Pulmonary artery endothelial cell (primary cell): Measurements from ENCODE around the gene XRCC3. TPM values are rescaled to one million over a fixed set of nuclear protein-coding genes. Genes with fewer than 3 reads are reported as not detected.

Experiments
- DNase-seq: peaks from one replicate; pipeline ENCODE4 v3.0.0-alpha.2; 2011; ENCODE audit warnings: low read depth, low spot score
- total RNA-seq: library from RNA; depleted of rRNA; stranded (reverse); fragments of >200 nt; gene quantifications from 2 replicates; pipeline ENCODE4 v1.2.3, GENCODE V29; 2014

XRCC3 gene
- total RNA-seq, 1 donor from 2014 or later: 17.4 TPM

- DNase-seq: no peak
Observed at GRCh38 chr14:103738701-103739451, 23.6 kb upstream of the XRCC3 start.

GRCh38 chr14:103738166-103738565 lies 22.9 kb upstream of the XRCC3 start:
- no peak for DNase-seq

DNA sequence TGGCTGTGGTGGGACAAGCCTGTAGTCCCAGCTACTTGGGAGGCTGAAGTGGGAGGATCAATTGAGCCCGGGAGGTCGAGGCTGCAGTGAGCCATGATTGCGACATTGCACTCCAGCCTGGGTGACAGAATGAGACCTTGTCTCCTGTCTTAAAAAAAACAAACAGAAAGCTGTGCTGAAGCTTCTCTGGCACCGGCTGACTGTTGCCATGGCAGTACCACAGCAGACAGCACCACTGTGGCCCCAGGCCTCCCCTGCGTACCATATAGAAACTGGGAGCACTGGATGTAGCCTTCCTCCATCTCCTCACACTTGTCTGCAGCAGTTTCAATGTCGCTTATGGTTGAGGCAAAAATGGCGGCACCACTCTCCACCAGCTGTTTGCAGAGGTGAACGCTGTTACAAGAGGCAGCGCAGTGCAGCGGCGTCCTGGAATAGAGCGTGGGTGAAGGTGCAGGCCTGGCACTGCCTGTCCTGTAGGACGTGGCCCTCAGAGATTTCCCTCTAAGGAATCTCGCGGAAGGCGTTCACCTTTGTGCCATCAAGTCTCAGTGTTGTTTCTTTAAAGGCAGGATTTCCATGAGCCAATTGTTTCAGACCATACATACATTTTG lies 22.3 kb upstream of the XRCC3 start:
- no peak for DNase-seq

- DNase-seq: no peak
Observed at GRCh38 chr14:103736546-103737431, 21.5 kb upstream of the XRCC3 start.

DNA sequence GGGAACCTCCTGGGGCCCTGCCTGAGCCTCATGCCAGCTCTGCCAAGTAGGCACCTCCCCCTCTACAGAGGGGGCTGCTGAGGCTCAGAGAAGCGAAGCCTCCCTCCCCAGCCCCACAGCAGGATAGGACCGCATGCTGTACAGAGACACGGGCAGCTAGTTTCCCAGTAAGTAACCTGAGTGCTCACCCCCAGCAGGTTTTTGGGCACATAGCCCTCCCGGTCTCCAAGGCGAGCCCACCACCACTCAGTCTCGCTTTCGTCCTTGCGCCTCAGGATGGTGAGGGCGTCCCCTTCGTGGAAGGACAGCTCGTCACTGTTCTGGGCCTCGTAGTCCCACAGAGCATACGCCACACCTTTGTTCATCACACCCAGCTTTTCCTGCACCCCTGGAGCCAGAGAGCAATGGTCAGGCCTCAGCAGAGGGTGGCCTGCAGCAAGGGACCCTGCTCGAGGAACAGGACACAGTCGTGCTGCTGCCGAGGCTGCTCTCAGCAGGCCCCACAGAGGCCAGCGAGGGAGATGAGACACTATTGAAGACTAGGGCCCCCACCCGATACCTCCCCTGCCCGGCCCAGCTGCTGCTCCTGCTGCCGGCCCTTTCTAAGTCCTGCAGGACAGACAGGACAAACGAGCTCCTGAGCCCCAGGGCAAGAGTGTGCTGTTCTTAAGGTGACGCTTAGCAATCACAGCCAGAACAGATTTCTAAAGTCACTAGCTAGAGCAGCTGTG lies 20.7 kb upstream of the XRCC3 start:
- DNase-seq: no peak

DNA sequence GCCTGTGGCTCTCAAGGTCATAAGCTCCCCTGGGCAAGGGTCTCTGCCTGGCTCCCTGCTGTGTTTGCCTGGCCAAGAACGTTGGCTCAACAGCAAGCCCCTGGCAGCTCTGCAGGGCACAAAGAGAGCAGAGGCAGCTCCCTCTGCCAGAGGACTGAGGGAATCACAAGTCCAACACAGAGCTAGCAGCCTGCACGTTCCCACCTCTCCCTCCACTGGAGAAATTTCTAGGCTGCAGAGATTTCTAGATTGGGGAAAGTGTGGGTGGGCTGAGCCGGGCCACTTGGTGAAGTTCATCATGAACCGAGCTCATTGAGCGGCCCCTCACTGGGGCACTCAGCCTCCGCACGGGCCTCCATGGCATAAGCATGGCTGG lies 20.2 kb upstream of the XRCC3 start:
- no peak for DNase-seq

DNA sequence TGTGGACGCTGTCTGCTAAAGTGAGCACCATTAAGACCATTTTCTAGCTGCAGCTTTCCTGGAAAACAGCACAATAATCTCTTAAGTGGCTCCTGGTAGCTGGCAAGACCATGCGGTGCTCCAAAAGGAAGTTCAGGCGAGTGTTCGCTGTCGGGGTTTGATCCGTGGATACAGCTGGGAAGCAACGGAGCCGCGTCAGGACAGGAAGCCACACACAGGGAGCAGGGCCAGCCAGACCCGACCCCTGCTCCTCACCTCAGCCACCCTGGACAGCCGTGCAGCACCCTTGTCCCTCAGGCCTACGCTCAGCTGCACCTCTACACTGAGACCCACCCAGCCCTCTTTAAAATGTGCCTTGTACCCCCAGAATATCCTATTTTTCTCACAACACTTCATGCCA lies 19.8 kb upstream of the XRCC3 start:
- DNase-seq: no peak

GRCh38 chr14:103734081-103734888 lies 19.0 kb upstream of the XRCC3 start:
- no peak for DNase-seq

- DNase-seq: no peak
Observed at GRCh38 chr14:103733651-103734050, 18.4 kb upstream of the XRCC3 start.

DNA sequence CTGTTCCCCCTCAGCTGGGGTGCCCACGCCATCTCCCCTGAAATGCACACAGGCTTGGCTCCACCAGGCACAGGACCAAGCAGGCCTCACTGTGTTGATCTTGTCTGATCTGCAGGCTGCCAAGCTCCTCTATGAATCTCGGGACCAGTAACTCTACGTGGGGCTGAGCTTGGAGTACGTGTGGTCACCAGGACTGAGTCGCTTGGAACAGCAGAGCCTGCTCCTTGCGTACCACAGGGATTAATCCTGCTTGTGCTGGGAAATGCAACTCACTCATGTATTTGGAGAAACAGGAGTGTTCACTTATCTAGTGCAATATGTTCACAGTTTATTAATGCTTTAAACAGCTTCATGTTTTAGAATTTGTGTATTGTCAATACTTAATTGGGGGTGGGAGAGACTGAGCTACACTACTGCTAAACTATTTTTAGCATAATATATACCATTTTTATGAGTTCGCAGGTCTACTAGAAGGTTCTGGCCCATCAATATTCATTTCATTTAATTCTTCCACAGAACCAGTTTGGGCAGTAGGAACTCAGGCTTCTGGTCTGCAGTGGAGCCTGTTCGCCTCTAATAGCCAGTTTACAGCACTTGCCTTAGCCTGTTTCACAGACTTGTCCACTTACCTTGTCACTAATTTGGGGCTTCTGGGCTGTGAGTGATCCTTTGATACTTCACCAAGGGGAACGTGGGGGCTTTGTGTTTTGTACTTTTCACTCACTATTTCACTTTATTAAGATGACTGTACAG lies 17.8 kb upstream of the XRCC3 start:
- DNase-seq: no peak

- DNase-seq: no peak
Observed at GRCh38 chr14:103731916-103732867, 16.9 kb upstream of the XRCC3 start.

DNA sequence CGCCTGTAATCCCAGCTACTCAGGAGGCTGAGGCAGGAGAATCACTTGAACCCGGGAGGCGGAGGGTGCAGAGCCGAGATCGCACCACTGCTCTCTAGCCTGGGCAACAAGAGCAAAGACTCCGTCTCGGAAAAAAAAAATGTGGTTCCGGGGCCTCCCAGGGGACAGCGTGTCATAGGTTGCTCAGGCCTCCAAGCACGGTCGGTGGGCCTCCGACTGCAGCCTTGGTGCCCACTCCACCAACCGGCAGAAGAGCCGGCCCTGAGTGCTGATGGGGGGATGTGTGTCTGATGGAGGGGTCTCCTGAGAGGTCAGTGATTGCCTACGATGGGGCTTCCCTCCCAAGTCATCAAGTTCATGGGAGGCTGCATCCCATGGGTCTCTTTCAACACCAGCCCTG lies 16.2 kb upstream of the XRCC3 start:
- DNase-seq: no peak

DNA sequence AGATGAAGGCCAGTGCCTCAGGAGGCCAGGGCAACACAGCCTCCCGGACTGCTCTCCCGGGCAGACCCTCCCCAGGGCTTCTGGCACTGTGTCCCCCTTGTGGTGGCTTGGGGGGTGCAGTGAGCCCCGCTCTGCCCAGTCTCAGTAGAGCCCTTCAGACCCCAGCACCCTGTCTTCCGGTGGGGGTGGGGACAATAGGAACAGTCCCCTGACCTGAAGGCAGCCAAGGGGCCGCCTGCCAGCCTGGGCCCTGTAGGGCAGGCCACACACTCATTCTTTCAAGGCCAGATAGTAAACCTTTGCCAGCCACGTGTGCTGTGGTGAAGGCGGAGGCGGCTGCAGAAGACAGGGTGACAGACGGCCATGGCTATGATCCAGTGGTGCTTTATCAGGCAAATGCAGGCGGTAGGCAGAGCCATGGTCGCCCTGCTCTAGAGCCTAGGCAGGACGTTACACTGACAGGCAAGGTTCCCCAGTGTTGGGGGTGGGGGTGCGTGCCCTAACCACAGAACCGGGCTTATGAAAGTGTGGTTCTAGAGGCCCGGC lies 15.3 kb upstream of the XRCC3 start:
- DNase-seq: no peak

DNA sequence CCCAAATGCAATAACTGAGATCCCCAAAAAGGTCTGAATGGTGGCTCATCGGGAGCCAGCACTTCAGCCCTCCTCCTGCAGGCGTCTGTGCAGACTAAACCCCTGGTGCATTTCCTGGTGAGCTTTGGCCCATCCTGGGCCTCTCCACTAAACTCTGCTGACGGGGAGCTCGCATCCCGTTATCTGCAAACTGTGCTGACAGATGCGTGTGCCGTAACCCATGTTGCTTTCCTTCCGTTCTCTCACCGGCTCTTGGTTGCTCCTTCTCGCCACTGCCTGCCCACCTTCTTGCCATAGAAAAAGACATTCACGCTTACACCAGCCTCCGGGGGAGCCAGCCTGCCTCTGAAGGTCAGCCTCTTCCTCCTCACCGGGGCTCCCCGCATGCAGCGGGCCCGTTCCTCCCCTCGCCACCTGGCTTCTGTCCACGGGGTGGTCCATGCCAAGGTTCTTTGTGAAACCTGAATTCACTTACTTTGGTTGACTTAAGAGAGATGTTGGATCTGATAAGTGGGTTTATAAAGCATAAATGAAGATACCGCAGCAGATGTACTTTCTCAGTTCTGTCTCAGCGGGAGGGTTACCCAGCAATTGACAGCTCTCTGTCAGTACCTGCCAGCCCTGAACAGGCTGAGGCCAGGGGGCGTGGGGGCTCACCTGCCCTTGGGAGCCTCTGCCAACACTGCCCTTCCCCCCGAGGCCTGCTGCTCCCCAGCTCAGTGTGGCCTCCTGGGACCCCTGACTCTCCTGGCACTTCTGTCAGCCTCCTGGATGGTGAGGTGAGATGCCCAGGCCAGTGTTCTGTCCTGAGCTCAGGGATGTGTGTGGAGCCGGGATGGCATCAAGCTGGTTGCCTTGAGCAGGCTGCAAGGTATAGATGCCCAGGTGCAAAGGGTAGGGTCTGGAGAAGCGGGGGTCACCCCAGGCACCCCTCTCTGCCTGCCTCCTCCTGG lies 14.5 kb upstream of the XRCC3 start:
- DNase-seq: no peak

- no peak for DNase-seq
Observed at GRCh38 chr14:103728721-103729120, 13.5 kb upstream of the XRCC3 start.

DNA sequence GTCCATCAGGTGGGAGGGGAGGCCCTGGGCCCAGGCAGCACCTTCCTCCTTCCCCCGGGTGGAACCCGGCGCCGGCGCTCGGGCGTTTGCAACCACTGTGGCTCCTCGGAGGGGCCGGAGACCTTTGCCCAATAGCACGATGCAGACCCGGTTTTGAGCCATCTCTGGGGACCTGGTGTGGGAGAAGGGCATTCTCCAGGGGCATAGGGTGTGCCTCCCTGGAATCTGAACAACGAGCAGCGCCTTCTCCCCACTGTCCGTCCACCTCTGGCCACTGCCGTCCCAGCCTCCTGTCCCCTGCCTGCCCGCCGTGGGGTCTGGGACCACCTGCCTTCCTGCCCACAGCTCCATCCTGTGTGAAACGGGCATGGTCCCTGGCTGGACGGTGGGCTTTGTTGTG lies 12.9 kb upstream of the XRCC3 start:
- DNase-seq: no peak

- no peak for DNase-seq
Observed at GRCh38 chr14:103727313-103727980, 12.2 kb upstream of the XRCC3 start.
